Hepatocyte (in vitro differentiated cells): Measurements from ENCODE around the gene ZNF681. TPM values are rescaled to one million over a fixed set of nuclear protein-coding genes. Genes with fewer than 3 reads are reported as not detected.

ENCODE experiments used
- DNase-seq: peaks from one replicate; pipeline ENCODE4 v3.0.0-alpha.2; 2016; ENCODE audit warnings: low spot score
- H2AFZ ChIP-seq: fragments of 200-600 bp; sonication (generic); 2 replicates; pipeline ENCODE4 v1.6.0; 2016; ENCODE audit warnings: antibody characterized with exemption, mild to moderate bottlenecking
- H3K27ac ChIP-seq: fragments of 200-600 bp; sonication (generic); 2 replicates; pipeline ENCODE4 v1.5.1; 2016; ENCODE audit warnings: mild to moderate bottlenecking
- H3K27me3 ChIP-seq: fragments of 200-600 bp; sonication (generic); 2 replicates; pipeline ENCODE4 v1.6.1; 2016
- H3K36me3 ChIP-seq: fragments of 200-600 bp; sonication (generic); replicated peaks from 2 replicates; pipeline ENCODE4 v1.5.1; 2016; ENCODE audit warnings: low read depth; ENCODE audit not compliant: insufficient read depth
- H3K4me1 ChIP-seq: fragments of 200-600 bp; sonication (generic); 2 replicates; pipeline ENCODE4 v1.5.1; 2016; ENCODE audit warnings: mild to moderate bottlenecking, moderate library complexity; ENCODE audit not compliant: insufficient read depth
- H3K4me2 ChIP-seq: fragments of 200-600 bp; sonication (generic); 2 replicates; pipeline ENCODE4 v1.6.0; 2016
- H3K4me3 ChIP-seq: fragments of 200-600 bp; sonication (generic); 2 replicates; pipeline ENCODE4 v1.5.1; 2016; ENCODE audit warnings: mild to moderate bottlenecking
- H3K79me2 ChIP-seq: fragments of 200-600 bp; sonication (generic); 2 replicates; pipeline ENCODE4 v1.6.0; 2017; ENCODE audit warnings: mild to moderate bottlenecking
- H3K9me2 ChIP-seq: fragments of 200-600 bp; sonication (generic); replicated peaks from 2 replicates; pipeline ENCODE4 v1.6.0; 2017; ENCODE audit warnings: mild to moderate bottlenecking; ENCODE audit not compliant: insufficient read depth
- H3K9me3 ChIP-seq: fragments of 200-600 bp; sonication (generic); 2 replicates; pipeline ENCODE4 v1.5.1; 2016; ENCODE audit warnings: low read depth, mild to moderate bottlenecking
- H4K20me1 ChIP-seq: fragments of 200-600 bp; sonication (generic); 2 replicates; pipeline ENCODE4 v1.6.0; 2016; ENCODE audit warnings: mild to moderate bottlenecking; ENCODE audit not compliant: insufficient read depth, poor library complexity, severe bottlenecking
- EZH2 ChIP-seq: fragments of 200-600 bp; sonication (generic); IDR thresholded peaks from 2 replicates; pipeline ENCODE4 v1.6.1; 2016; ENCODE audit warnings: antibody characterized with exemption, mild to moderate bottlenecking, borderline replicate concordance
- EZH2phosphoT487 ChIP-seq: fragments of 200-600 bp; sonication (generic); IDR thresholded peaks from one replicate; pipeline ENCODE4 v1.6.1; 2018; ENCODE audit warnings: antibody characterized with exemption, mild to moderate bottlenecking, low read depth, moderate library complexity; ENCODE audit not compliant: unreplicated experiment, severe bottlenecking
- WGBS: methylation state at CpG from one replicate; pipeline ENCODE4 v1.1.6; 2016; ENCODE audit warnings: low lambda C conversion rate; ENCODE audit errors: missing lambda C conversion rate; 5-methylcytosine and 5-hydroxymethylcytosine counted together
- polyA plus RNA-seq: library from polyadenylated mRNA; unstranded; fragments of >200 nt; fragmentation: Nextera tagmentation; extraction: Ambion mirVana; gene quantifications from 2 replicates; pipeline ENCODE4 v1.2.1, GENCODE V29; 2016
- total RNA-seq: library from RNA; depleted of rRNA; stranded (reverse); fragments of >200 nt; gene quantifications from 2 replicates; pipeline ENCODE4 v1.2.3, GENCODE V29; 2014
- TF ChIP-seq, protein P1 (sequence below): fragments of 200-600 bp; sonication (generic); IDR thresholded peaks from 2 replicates; pipeline ENCODE4 v1.5.1; 2016; ENCODE audit warnings: antibody characterized with exemption, mild to moderate bottlenecking; ENCODE audit not compliant: poor library complexity

ZNF681 gene
- total and polyA plus RNA-seq, 2 experiments from 2014 or later = 0.74 to 5.9 TPM

DNA sequence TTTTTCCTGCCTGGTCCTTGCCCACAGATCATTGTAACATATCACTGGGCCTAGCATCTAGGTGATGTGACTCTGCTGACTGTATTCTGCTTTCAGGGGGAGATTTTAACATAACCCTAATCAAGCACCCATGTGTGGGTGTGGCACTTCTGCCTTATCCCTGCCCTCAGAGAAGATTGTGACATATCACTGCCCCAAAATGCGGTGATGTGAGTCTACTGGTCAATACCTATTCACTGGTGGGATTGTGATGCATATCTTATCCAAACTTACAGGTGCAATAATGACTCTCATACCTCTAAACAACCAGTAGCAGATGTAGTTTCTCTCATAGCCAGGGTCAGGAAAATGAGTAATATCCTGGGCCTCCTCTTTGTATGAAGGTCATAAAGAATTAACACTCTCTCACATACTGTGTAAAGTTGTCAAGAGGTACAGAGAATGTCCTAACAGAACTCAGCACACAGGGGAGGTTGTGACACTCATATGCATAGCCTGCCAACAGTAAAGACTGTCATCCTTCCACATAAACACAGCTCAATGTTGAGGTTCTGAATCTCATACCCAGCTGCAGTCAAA, 12.1 kb upstream of the ZNF681 start:
- no peak for DNase-seq
- Histone ChIP-seq H3K36me3 (no peaks in the 10 kb centered on the region), H3K27ac (peak overlapping the region; percentile 34), H3K27me3 (no peaks in the 10 kb centered on the region), H3K79me2 (peaks cover 62% of the 10 kb centered on the region), H3K4me1 (peaks cover 3% of the 10 kb centered on the region), H3K9me2 (no peaks in the 10 kb centered on the region), H4K20me1 (no peaks in the 10 kb centered on the region), H3K9me3 (no peaks in the 10 kb centered on the region), H3K4me3 (no peak overlapping the region), H2AFZ (no peak overlapping the region), H3K4me2 (no peak overlapping the region)
- no peak for TF ChIP-seq EZH2
- TF ChIP-seq, protein P1, sequence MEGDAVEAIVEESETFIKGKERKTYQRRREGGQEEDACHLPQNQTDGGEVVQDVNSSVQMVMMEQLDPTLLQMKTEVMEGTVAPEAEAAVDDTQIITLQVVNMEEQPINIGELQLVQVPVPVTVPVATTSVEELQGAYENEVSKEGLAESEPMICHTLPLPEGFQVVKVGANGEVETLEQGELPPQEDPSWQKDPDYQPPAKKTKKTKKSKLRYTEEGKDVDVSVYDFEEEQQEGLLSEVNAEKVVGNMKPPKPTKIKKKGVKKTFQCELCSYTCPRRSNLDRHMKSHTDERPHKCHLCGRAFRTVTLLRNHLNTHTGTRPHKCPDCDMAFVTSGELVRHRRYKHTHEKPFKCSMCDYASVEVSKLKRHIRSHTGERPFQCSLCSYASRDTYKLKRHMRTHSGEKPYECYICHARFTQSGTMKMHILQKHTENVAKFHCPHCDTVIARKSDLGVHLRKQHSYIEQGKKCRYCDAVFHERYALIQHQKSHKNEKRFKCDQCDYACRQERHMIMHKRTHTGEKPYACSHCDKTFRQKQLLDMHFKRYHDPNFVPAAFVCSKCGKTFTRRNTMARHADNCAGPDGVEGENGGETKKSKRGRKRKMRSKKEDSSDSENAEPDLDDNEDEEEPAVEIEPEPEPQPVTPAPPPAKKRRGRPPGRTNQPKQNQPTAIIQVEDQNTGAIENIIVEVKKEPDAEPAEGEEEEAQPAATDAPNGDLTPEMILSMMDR = no peak
- TF ChIP-seq EZH2phosphoT487 = no peak
- 90% methylated on average over 1 of the region's 1 CpG for WGBS

DNA sequence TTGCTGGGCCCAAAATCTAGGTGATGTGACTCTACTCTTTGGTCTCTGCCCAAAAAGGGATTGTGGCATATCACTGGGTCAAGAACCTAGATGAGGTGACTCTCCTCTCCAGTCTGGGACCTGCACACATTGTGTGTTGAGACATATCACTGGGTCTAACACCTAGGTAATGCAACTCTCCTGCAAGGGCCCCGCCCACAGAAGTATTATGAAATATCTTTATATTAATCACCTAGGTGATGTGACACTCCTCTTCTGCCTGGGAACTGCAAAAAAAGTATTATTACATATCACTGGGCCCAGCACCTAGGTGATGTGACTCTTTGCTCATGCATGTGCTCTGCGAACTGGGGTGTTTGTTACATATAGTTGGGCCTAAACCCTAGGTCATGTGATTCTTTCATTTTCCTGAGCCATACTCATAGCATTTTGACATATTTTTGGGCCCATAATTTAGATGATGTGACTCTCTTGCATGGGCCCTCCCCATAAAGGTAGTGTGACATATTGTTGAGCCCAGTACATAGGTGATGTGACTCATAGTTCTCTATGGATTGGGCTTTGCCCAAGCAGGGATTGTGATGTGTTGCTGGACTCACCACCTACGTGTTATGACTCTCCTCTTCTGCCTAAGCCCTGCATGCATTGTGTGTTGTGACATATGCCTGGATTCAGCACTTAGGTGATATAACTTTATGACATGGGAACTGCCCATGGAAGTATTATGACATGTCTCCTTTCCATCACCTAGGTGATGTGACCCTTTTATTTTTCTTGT, 11.2 kb upstream of the ZNF681 start:
- H3K9me2 ChIP-seq = no peaks in the 10 kb centered on the region
- H3K4me2 ChIP-seq = no peak overlapping the region
- TF ChIP-seq, protein P1 = no peak
- TF ChIP-seq EZH2 (no peak), EZH2phosphoT487 (no peak)
- no peaks in the 10 kb centered on the region for H3K27me3 ChIP-seq
- 94% methylated on average over 3 of the region's 3 CpGs for WGBS
- no peaks in the 10 kb centered on the region for H4K20me1 ChIP-seq
- H3K79me2 ChIP-seq = peaks cover 65% of the 10 kb centered on the region
- H3K9me3 ChIP-seq = no peaks in the 10 kb centered on the region
- no peak overlapping the region for H2AFZ ChIP-seq
- DNase-seq = no peak
- no peak overlapping the region for H3K27ac ChIP-seq
- no peaks in the 10 kb centered on the region for H3K36me3 ChIP-seq
- H3K4me3 ChIP-seq = no peak overlapping the region
- H3K4me1 ChIP-seq = peaks cover 3% of the 10 kb centered on the region

DNA sequence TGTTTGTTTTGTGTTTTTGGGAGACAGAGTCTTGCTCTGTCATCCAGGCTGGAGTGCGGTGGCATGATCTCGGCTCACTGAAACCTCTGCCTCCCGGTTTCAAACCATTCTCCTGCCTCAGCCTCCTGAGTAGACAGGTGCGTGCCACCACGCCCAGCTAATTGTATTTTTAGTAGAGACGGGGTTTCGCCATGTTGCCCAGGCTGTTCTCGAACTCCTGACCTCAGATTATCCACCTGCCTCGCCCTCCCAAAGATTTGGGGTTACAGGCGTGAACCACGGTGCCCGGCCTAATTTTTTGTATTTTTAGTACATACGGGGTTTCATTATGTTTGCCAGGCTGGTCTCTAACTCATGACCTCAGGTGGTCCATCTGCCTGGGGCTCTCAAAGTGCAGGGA, 8.3 kb upstream of the ZNF681 start:
- Histone ChIP-seq H3K79me2 (peaks cover 72% of the 10 kb centered on the region), H3K9me2 (no peaks in the 10 kb centered on the region), H3K4me3 (no peak overlapping the region), H3K9me3 (no peaks in the 10 kb centered on the region), H3K4me1 (no peaks in the 10 kb centered on the region), H3K27me3 (no peaks in the 10 kb centered on the region), H2AFZ (no peak overlapping the region), H3K27ac (no peak overlapping the region), H3K4me2 (no peak overlapping the region), H4K20me1 (no peaks in the 10 kb centered on the region), H3K36me3 (no peaks in the 10 kb centered on the region)
- DNase-seq = no peak
- no peak for TF ChIP-seq EZH2
- WGBS = 90% methylated on average over 13 of the region's 13 CpGs

DNA sequence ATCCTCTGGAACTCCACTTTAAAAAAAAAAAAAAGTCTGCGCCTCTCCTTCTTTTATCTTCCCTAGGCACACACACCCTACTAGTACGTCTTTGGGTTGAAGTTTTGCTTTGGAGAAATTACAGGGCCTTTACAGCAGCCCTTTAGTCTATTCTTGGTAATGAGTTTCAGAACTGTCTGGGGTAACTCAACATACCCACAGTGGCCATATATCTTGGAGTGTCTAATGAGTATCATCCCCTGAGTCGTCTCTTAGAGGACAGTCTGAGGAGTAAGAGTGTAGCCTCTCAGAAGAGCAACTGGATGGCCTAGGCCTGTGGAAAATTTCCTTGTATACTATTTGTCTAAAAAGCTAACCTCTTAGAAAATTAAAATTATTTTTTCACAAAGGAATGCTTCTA, 6.1 kb upstream of the ZNF681 start:
- 76% methylated on average over 3 of the region's 3 CpGs for WGBS
- DNase-seq = no peak
- peak overlapping the region; percentile 86 for H3K4me3 ChIP-seq
- H3K9me2 ChIP-seq = no peaks in the 10 kb centered on the region
- H2AFZ ChIP-seq = no peak overlapping the region
- no peaks in the 10 kb centered on the region for H3K36me3 ChIP-seq
- no peaks in the 10 kb centered on the region for H3K4me1 ChIP-seq
- no peaks in the 10 kb centered on the region for H4K20me1 ChIP-seq
- no peak for TF ChIP-seq EZH2
- no peak for TF ChIP-seq EZH2phosphoT487
- TF ChIP-seq, protein P1 = no peak
- H3K79me2 ChIP-seq = peaks cover 56% of the 10 kb centered on the region
- H3K27ac ChIP-seq = peak overlapping the region; percentile 88
- H3K4me2 ChIP-seq = peak overlapping the region; percentile 84
- no peaks in the 10 kb centered on the region for H3K27me3 ChIP-seq
- no peaks in the 10 kb centered on the region for H3K9me3 ChIP-seq
